ENCODE measurements around the gene CCDC17.

CCDC17 gene

GRCh38 chr1:45623972-45624371, at the start of gene CCDC17:
Gene CCDC17, minus strand, starts transcription at chr1:45624054. Its CDS starts 145 bp downstream, at chr1:45623909.
- no peak for DNase-seq (ENCODE audit: low read depth)

- DNase-seq (ENCODE audit: low read depth): no peak
These were observed 46.2 kb upstream of the CCDC17 start for GRCh38 chr1:45669859-45670655.

DNA sequence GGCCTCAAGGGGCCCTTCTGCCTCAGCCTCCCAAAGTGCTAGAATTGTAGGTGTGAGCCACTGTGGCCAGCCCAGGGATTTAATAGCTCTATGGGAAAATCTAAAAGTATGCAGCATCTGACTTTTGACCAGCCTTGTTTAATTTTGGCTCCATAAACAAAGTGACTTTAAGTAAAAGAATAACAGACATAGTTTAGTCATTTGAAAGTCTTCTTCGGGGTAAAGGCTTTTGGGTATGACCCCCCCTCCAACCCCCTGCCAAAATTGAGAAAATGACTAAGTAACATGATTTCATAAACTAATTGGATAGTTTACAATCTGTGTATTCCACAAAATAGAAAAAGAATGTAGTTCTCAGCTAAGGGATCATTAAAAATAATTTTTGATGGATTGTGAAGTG, 45.5 kb upstream of the CCDC17 start:
- no peak for DNase-seq (ENCODE audit: low read depth)

GRCh38 chr1:45668526-45668925, 44.7 kb upstream of the CCDC17 start:
- no peak for DNase-seq (ENCODE audit: low read depth)

DNA sequence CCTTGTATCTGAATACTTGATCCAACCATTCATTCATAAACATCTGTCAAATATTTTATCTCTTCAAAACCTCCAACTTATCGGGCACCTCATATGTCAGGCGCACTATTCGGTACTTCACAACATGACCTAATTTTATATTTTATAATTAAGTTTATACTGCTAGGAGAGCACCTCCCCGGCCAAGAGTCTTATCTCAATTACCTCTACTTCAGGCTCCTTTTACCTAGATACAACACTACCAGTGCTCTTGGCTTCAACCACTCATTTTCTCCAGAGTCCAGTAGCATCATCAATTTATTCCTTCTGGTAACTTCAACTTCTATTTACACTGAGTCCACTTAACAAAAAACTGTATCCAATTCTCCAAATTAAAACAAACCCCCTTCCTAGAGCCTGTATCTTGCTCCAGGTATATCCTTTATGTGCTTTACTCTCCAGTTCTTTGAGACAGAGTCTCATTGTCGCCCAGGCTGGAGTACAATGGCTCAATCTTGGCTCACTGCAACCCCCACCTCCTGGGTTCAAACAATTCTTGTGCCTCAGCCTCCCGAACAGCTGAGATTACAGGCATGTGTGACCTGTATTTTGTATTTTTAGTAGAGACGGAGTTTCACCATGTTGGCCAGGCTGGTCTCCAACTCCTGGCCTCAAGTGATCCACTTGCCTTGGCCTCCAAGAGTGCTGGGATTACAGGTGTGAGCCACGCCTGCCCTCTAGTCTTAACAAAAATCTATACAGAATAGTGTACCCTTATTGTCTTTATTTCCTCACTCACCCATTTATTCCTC, 43.7 kb upstream of the CCDC17 start:
- no peak for DNase-seq (ENCODE audit: low read depth)

- no peak for DNase-seq (ENCODE audit: low read depth)
These were observed 43.0 kb upstream of the CCDC17 start for GRCh38 chr1:45666836-45667235.

DNA sequence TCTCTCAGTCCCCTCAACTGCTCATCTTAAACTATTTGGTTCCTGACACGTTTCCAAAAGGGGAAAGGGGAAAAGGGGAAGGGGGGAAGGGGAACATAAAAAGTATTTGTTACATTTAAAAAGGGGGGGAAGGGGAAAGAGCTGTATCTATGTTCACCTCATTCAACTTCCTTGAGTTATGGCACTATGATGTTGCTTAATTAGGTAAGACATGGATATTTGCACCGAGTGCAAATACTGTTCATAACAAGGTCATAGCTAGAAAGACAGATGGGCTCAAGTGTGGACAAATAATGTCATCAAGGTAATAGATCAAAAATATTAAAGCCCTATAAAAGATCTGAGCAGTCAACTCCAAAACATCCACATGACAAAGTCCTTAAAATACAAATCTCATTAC, 36.5 kb upstream of the CCDC17 start:
- DNase-seq (ENCODE audit: low read depth): no peak

DNA sequence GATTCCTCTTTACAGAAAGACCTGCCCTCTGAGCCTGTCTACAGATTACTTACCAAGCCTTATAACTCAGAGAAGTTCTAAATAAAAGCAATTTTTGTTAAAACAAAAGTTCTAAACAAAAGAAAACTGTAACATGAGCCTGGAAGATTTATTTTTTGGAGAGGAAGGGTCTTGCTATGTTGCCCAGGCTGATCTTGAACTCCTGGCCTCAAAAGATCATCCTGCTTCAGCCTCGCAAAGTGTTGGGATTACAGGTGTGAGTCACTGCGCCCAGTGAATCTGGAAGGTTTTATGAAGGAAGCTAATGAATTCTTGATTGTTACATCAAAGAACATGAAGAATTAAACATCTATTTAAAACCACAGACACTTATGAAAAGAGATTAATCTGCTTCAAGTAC, 35.4 kb upstream of the CCDC17 start:
- DNase-seq (ENCODE audit: low read depth): no peak

GRCh38 chr1:45658171-45658570, 34.3 kb upstream of the CCDC17 start:
- DNase-seq (ENCODE audit: low read depth): no peak

- no peak for DNase-seq (ENCODE audit: low read depth)
These were observed 32.8 kb upstream of the CCDC17 start for GRCh38 chr1:45656573-45657226.

DNA sequence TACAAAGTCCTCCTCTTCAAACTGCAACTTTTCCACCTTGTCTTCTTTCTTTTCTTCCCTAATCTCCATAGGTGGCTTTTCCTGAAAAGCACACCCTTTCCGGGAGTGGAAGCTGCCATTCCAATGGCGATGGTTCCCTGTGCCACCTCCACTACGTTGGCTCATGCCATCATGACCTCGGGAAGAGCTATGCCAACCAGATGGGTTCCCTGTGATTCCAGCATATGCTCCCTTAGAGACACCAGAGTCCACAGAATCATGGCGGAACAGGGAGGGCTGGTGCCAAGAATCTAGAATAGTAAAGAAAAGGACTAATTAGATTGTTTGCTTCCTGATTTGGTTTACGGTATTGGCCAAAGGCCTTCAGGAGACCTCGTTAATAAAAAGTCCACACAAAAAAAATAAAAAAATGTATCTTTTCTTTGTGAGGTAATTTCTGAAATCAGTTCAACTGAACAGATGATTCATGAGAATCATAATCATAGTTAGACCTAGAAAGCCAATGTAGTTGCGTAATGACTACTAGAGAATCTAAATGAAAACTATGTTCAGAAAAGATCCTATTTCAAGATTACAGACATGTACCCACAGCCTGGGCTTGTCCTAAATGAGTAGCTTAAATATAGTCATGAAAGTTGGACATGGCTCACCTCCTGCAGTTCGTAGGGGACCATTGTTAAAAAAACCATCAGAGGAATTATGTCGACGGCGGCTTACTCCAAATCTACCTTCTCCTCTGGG, 30.9 kb upstream of the CCDC17 start:
- DNase-seq (ENCODE audit: low read depth): no peak

DNA sequence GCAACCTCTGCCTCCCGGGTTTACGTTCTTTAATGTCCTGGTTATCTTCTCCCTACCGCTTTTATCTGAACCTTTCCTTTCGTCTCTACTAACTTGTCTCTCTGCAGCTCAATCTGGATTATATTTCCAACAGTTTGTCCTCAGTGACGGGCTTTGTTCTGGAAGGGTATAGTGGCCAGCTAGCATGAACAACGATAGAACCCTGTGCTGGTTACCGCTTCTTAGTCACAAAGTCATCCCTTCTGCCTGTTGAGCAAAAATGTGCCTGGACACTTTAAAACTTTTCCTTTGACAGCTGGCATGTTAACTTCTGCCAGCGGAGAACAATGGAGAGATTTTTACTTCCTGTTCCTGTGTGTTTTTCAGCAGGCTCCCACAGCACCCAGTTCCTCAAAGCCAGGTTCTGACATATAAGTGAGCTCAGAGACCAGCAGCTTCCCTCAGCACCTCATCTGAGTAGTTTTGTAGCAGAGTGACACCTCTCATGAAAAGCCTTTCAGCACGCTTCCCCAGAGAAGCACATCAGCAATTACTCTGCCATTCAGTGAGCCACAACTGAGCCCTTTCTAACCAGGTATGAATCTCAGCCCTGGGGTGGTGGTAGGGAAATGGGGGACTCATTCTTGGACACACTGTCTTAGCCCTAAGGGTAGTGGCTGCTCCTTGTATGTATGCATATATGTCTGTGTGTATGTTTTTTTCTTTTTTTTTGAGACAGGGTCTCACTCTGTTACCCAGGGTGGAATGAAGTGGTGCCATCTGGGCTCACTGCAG, 23.6 kb upstream of the CCDC17 start:
- no peak for DNase-seq (ENCODE audit: low read depth)

DNA sequence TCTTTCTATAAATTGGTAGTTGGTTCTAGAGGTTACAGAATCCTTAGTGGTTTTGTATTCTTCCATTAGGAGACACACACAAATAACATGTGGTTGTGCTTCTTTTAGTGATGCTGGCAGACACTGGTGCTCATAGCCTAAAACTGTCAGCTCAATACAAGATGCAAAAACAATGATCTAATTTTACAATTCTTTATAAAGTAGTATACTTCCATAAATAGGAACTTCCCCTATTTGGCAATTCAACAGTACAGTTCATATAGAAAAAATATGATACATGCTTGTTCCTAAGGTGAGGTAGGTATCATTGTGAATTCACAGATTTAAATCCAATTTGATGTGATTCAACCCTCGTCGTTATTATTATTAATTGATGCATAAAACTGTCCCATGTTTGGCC, 20.8 kb upstream of the CCDC17 start:
- DNase-seq (ENCODE audit: low read depth): no peak

- DNase-seq (ENCODE audit: low read depth): no peak
These were observed 20.1 kb upstream of the CCDC17 start for GRCh38 chr1:45643978-45644377.

DNA sequence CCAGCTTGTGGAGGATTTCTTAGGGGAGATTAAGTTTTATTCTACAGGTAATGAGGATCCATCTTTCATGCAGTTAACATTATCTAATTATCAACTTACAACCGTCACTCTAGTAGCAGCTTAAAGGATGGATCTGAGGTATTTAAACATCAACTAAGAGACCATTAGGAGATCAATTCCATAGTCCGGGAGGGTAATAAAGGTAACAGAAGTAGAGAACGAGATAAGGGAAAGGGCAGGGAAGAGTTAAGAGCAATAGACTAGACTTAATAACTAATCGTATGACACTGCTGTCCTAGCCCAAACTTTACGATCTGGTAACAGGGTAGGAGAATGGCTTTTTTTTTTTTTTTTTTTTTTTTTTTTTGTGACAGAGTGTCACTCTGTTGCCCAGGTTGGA, 19.5 kb upstream of the CCDC17 start:
- no peak for DNase-seq (ENCODE audit: low read depth)

- no peak for DNase-seq (ENCODE audit: low read depth)
These were observed 16.4 kb upstream of the CCDC17 start for GRCh38 chr1:45640293-45640692.

DNA sequence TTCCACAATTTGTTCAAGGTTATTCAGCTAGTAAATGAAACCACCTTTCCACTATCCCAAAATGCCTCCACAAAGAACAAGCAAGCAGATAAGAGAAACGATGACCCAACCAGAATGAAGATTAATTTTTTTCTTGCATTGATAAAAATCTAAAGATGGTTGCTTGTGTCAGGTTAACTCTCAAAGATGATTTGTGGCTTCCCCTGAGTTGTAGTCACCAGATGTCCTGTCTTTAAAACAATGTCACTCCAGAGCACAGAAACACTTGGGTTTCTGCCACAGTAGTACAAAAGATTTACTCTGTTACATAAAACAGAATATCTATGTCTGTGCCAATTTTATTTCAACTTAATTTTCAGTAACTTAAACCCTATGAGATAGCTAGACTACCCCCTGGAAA, 11.4 kb upstream of the CCDC17 start:
- DNase-seq (ENCODE audit: low read depth): no peak

- no peak for DNase-seq (ENCODE audit: low read depth)
These were observed 6.6 kb upstream of the CCDC17 start for GRCh38 chr1:45630429-45630828.

GRCh38 chr1:45629035-45629434, 5.2 kb upstream of the CCDC17 start:
- no peak for DNase-seq (ENCODE audit: low read depth)

DNA sequence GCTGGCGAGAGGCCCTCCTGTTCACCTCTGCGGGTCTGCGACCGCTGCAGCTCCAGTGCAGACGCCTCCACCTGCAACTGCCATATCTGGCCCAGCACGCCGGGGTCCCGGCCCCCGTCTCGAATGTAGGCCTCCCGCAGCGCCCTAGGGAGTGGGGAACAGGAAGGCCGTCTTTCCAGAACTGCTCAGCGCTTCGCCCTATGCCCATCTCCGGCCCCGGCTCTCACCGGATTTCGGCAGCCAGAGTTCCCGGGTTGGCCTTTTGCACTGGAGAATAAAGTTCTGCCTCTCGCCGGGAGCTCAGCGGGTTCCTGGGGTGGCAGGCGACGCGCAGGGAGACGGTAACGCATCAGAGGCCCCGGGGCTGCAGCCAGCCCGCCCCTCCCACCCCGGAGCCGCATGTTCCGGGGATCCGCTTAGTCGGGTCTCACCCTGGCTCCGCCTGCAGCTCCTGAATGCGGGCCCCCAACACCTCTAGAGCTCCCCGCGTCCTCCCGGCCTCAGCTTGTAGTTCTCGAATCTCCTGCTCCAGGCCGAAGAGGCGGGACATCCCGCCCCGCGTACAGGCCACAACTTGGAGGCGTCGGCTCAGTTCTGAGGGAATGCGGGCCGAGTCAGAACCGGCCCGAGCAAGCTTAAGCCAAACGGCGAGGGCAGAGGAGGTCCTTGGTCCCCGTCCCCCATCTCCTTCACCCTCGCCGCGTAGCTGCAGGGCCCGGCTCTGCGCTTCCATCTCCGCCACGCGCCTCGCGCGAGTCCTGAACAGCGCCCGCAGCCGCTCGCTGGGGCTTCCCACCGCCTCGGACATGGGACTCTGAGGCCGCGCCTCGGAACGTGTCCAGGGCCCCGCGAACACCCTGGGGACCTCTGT, 1.1 kb downstream of the CCDC17 start:
- no peak for DNase-seq (ENCODE audit: low read depth)

All from activated T-cell treated with anti-CD3 and anti-CD28 coated beads for 48 hours (primary cell).